IMR-90 (cell line): ENCODE data around the gene TEX264. TPM values are rescaled to one million over a fixed set of nuclear protein-coding genes. Genes with fewer than 3 reads are reported as not detected.

Experiments
- ATAC-seq: fragments of 200-7000 bp; cut with Tn5 transposase; 2 replicates; pipeline ENCODE4 v1.9.1; 2020; ENCODE audit warnings: low read depth, mild to moderate bottlenecking, moderate library complexity
- BruUV-seq: library from RNA; stranded (reverse); fragments of 400-500 nt; replicated peaks from 2 replicates; lab custom pipeline; 2021; lab: Mats Ljungman, UMichigan
- CTCF ChIA-PET: fragments of 300-600 bp; formaldehyde crosslinking; extraction: SDS; loops from one replicate; lab custom pipeline; 2021; ENCODE audit warnings: antibody characterized with exemption; lab: Yijun Ruan, JAX
- POLR2A ChIA-PET: fragments of 300-600 bp; sonication (Branson Sonifier 250); formaldehyde crosslinking; loops from one replicate; lab custom pipeline; 2022; ENCODE audit warnings: antibody characterized with exemption; ENCODE audit not compliant: unreplicated experiment; lab: Charles Lee
- DNase-seq: peaks from one replicate; pipeline ENCODE4 v3.0.0; 2013
- H2AFZ ChIP-seq: replicated peaks from 2 replicates; pipeline ENCODE3; 2013; ENCODE audit warnings: low read length, mild to moderate bottlenecking; ENCODE audit not compliant: poor library complexity
- H2AK5ac ChIP-seq: 2 replicates; pipeline ENCODE4 v1.6.1; 2013; ENCODE audit warnings: low read depth, low read length, inconsistent platforms
- H2AK9ac ChIP-seq: replicated peaks from 2 replicates; pipeline ENCODE3; 2013; ENCODE audit warnings: mild to moderate bottlenecking, low read depth, low read length, moderate library complexity; ENCODE audit not compliant: poor library complexity
- H2BK120ac ChIP-seq: 2 replicates; pipeline ENCODE4 v1.6.1; 2013; ENCODE audit warnings: low read depth, low read length, inconsistent platforms
- H2BK15ac ChIP-seq: 3 replicates; pipeline ENCODE4 v1.6.1; 2013; ENCODE audit warnings: low read depth, low read length, inconsistent platforms
- H2BK20ac ChIP-seq: 2 replicates; pipeline ENCODE4 v1.6.1; 2013; ENCODE audit warnings: low read depth, mild to moderate bottlenecking, inconsistent platforms, low read length, moderate library complexity
- H2BK5ac ChIP-seq: 2 replicates; pipeline ENCODE4 v1.6.1; 2013; ENCODE audit warnings: mild to moderate bottlenecking, low read depth, low read length, inconsistent platforms; ENCODE audit not compliant: poor library complexity, severe bottlenecking
- H3K14ac ChIP-seq: replicated peaks from 2 replicates; pipeline ENCODE4 v1.6.1; 2013; ENCODE audit warnings: low read depth, low read length, inconsistent platforms
- H3K18ac ChIP-seq: 2 replicates; pipeline ENCODE4 v1.6.1; 2013; ENCODE audit warnings: low read depth, low read length, control low read depth
- H3K23ac ChIP-seq: 2 replicates; pipeline ENCODE4 v1.6.1; 2013; ENCODE audit warnings: low read depth, low read length, inconsistent platforms
- H3K27ac ChIP-seq: 2 replicates; pipeline ENCODE4 v1.5.1; 2013; ENCODE audit warnings: mild to moderate bottlenecking, control low read depth, low read length; ENCODE audit not compliant: insufficient read depth
- H3K27me3 ChIP-seq: 2 replicates; pipeline ENCODE4 v1.6.1; 2013; ENCODE audit warnings: low read length; ENCODE audit not compliant: control insufficient read depth, insufficient read depth
- H3K36me3 ChIP-seq: 2 replicates; pipeline ENCODE4 v1.6.1; 2013; ENCODE audit warnings: low read length, mixed read lengths; ENCODE audit not compliant: control insufficient read depth, insufficient read depth
- H3K4ac ChIP-seq: 2 replicates; pipeline ENCODE4 v1.6.1; 2013; ENCODE audit warnings: low read depth, low read length, inconsistent platforms
- H3K4me1 ChIP-seq: 2 replicates; pipeline ENCODE4 v1.6.1; 2013; ENCODE audit warnings: low read length, mixed read lengths; ENCODE audit not compliant: control insufficient read depth, insufficient read depth
- H3K4me2 ChIP-seq: 2 replicates; pipeline ENCODE4 v1.6.1; 2013; ENCODE audit warnings: low read depth, mild to moderate bottlenecking, control low read depth, low read length, moderate library complexity
- H3K4me3 ChIP-seq: 2 replicates; pipeline ENCODE4 v1.5.1; 2013; ENCODE audit warnings: low read depth, mild to moderate bottlenecking, control low read depth, low read length, moderate library complexity; ENCODE audit not compliant: insufficient read depth
- H3K56ac ChIP-seq: 2 replicates; pipeline ENCODE4 v1.6.1; 2013; ENCODE audit warnings: low read length, inconsistent platforms; ENCODE audit not compliant: insufficient read depth; ENCODE audit errors: extremely low read depth
- H3K79me1 ChIP-seq, 2 experiments: 2 replicates each; pipeline ENCODE4 v1.6.1; 2013; ENCODE audit warnings: low read length in 2 of 2, inconsistent platforms in 1 of 2, low read depth in 1 of 2
- H3K9ac ChIP-seq: 2 replicates; pipeline ENCODE4 v1.6.1; 2013; ENCODE audit warnings: low read depth, low read length, control low read depth
- H3K9me1 ChIP-seq: 2 replicates; pipeline ENCODE4 v1.6.1; 2013; ENCODE audit warnings: low read length, inconsistent platforms; ENCODE audit not compliant: insufficient read depth
- H3K9me3 ChIP-seq: 2 replicates; pipeline ENCODE4 v1.6.1; 2013; ENCODE audit warnings: low read length; ENCODE audit not compliant: control insufficient read depth, insufficient read depth
- H4K20me1 ChIP-seq: 2 replicates; pipeline ENCODE4 v1.6.1; 2013; ENCODE audit warnings: low read length, inconsistent platforms; ENCODE audit not compliant: insufficient read depth
- H4K5ac ChIP-seq: 2 replicates; pipeline ENCODE4 v1.6.1; 2013; ENCODE audit warnings: mild to moderate bottlenecking, low read depth, low read length, control low read depth
- H4K8ac ChIP-seq, 2 experiments: 2 replicates each; pipeline ENCODE4 v1.6.1; 2013; ENCODE audit warnings: low read depth in 2 of 2, low read length in 2 of 2, control low read depth in 1 of 2, inconsistent platforms in 1 of 2
- H4K91ac ChIP-seq: 2 replicates; pipeline ENCODE4 v1.6.1; 2013; ENCODE audit warnings: low read depth, low read length, inconsistent platforms; ENCODE audit not compliant: insufficient read depth
- CEBPB ChIP-seq: IDR thresholded peaks from 2 replicates; pipeline ENCODE4 v1.6.1; 2012; ENCODE audit warnings: low read depth, low read length, improper control_type of control experiment
- CHD1 ChIP-seq: IDR thresholded peaks from 2 replicates; pipeline ENCODE4 v1.6.1; 2012; ENCODE audit warnings: low read depth, low read length, improper control_type of control experiment
- FOS ChIP-seq: fragments of 150-350 bp; IDR thresholded peaks from 2 replicates; pipeline ENCODE4 v1.6.1; 2016; ENCODE audit warnings: low read depth, low read length
- MAFK ChIP-seq: IDR thresholded peaks from 2 replicates; pipeline ENCODE4 v1.6.1; 2012; ENCODE audit warnings: low read depth, low read length, improper control_type of control experiment
- MAZ ChIP-seq: IDR thresholded peaks from 2 replicates; pipeline ENCODE4 v1.6.1; 2012; ENCODE audit warnings: low read depth, mild to moderate bottlenecking, low read length, improper control_type of control experiment, moderate library complexity, borderline replicate concordance
- MXI1 ChIP-seq: IDR thresholded peaks from 2 replicates; pipeline ENCODE4 v1.6.1; 2012; ENCODE audit warnings: low read depth, mild to moderate bottlenecking, low read length, moderate library complexity, borderline replicate concordance
- NFE2L2 ChIP-seq: fragments of 150-350 bp; IDR thresholded peaks from 2 replicates; pipeline ENCODE4 v1.6.1; 2016; ENCODE audit warnings: low read depth, mild to moderate bottlenecking, low read length
- POLR2A ChIP-seq: IDR thresholded peaks from 2 replicates; pipeline ENCODE4 v1.6.1; 2012; ENCODE audit warnings: mild to moderate bottlenecking, low read depth, low read length
- RAD21 ChIP-seq: IDR thresholded peaks from 2 replicates; pipeline ENCODE4 v1.6.1; 2012; ENCODE audit warnings: low read length, improper control_type of control experiment
- SMC3 ChIP-seq: fragments of 150-350 bp; IDR thresholded peaks from 2 replicates; pipeline ENCODE4 v1.6.1; 2016; ENCODE audit warnings: low read depth, mild to moderate bottlenecking, antibody characterized with exemption, low read length, moderate library complexity
- WGBS, 2 experiments: methylation state at CpG; one replicate each; pipeline versions ENCODE4 v1.1.5 to v1.1.7; 2013; ENCODE audit warnings: missing lambda C conversion rate in 2 of 2; ENCODE audit not compliant: insufficient read length in 1 of 2; ENCODE audit errors: extremely low coverage in 2 of 2; 5-methylcytosine and 5-hydroxymethylcytosine counted together
- dilution Hi-C: fragments of 300-500 bp; cut with HindIII; formaldehyde crosslinking; loops from one replicate; pipeline ENCODE4 v1.14.3; 2018; ENCODE audit warnings: low sequenced_read_pairs; ENCODE audit not compliant: unreplicated experiment
- in situ Hi-C: fragments of 300-500 bp; cut with MboI; formaldehyde crosslinking; loops from 3 replicates; pipeline ENCODE4 v1.14.3; 2019; ENCODE audit warnings: low sequenced_read_pairs, inconsistent platforms, mixed read lengths
- intact Hi-C: fragments of 100-400 bp; cut with micrococcal nuclease; formaldehyde crosslinking; loops from 2 replicates; pipeline ENCODE4 v1.10.0; 2022
- polyA plus RNA-seq, 3 experiments: library from polyadenylated mRNA; depleted of rRNA; stranded (reverse); fragments of >200 nt; gene quantifications; 2 replicates each; pipeline ENCODE4 v1.2.3, GENCODE V29; 2012; ENCODE audit warnings: low replicate concordance in 1 of 3
- total RNA-seq: library from RNA; depleted of rRNA; stranded (reverse); fragments of >200 nt; gene quantifications from 2 replicates; pipeline ENCODE4 v1.2.3, GENCODE V29; 2012
- TF ChIP-seq, protein P1 (sequence below): conservative IDR thresholded peaks from 2 replicates; pipeline ENCODE4 v1.5.1; 2012; ENCODE audit warnings: mild to moderate bottlenecking, low read depth, low read length, improper control_type of control experiment
- TF ChIP-seq, protein P2 (sequence below): fragments of 150-350 bp; IDR thresholded peaks from 2 replicates; pipeline ENCODE4 v1.6.1; 2017; ENCODE audit warnings: mild to moderate bottlenecking, antibody characterized with exemption, low read length, low read depth
- TF ChIP-seq, protein P3 (sequence below): fragments of 150-350 bp; IDR thresholded peaks from 2 replicates; pipeline ENCODE4 v1.6.1; 2016; ENCODE audit warnings: low read depth, mild to moderate bottlenecking, low read length, moderate library complexity, borderline replicate concordance

Gene TEX264
- total and polyA plus RNA-seq, 2 of the 4 experiments (the other 2 are of a cell fraction), result 30.3 to 45.0 TPM

DNA sequence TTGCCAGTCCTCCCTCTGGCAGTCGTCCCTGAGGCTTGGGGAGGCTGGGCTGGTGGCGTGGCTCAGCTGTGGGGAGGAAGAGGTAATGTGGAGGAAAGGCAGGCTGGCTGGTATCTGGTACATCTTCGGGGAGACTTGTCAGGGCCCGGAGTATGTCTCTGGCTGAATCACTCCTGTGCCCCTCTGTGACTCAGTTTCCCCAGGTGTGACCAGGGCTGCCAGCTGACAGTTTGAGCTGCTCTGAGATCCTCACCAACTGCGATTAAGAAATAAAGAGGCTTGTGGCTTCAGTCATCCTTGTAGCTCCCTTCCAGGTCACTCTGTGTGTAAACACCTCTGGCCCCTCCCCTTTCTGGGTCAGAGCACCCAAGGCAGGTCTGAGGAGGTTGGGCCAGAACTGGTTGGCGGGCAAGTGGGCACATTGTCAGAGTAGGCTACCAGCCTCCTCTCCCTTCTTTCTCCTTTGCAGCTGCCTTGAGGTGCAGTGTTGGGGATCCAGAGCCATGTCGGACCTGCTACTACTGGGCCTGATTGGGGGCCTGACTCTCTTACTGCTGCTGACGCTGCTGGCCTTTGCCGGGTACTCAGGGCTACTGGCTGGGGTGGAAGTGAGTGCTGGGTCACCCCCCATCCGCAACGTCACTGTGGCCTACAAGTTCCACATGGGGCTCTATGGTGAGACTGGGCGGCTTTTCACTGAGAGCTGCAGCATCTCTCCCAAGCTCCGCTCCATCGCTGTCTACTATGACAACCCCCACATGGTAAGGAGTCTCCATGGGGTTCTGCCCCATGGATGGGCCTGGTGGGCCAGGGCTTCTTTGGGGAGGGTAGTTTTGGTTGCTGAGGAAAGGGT lies 3.0 kb downstream of the TEX264 start:
- H3K9me1 ChIP-seq, result peaks cover 12% of the 10 kb centered on the region
- intact Hi-C loops (loop anchor here (5.0 kb wide), 1 partner anchor 1107 kb away; the partner anchor contains the start of genes C3orf18 and HEMK1), in situ Hi-C loops (no loop called here), dilution Hi-C loops (no loop called here)
- no peak overlapping the region for H3K4me3 ChIP-seq
- H3K4ac ChIP-seq, result no peak overlapping the region
- H4K91ac ChIP-seq, result no peak overlapping the region
- no peak overlapping the region for H3K9ac ChIP-seq
- no peak overlapping the region for H2BK5ac ChIP-seq
- no peak overlapping the region for H2BK20ac ChIP-seq
- CTCF ChIA-PET, result interaction anchor here (1.2 kb wide), 1 partner anchor 172 kb away, joined by 3 read pairs; no protein-coding TSS in a partner anchor
- POLR2A ChIA-PET, result interaction anchor here (0.8 kb wide), 1 partner anchor 174 kb away, joined by 3 read pairs; the partner anchor contains the start of gene DCAF1
- peaks cover 14% of the 10 kb centered on the region for H3K36me3 ChIP-seq
- TF ChIP-seq MAZ, result no peak
- TF ChIP-seq SMC3, result no peak
- TF ChIP-seq, protein P1, sequence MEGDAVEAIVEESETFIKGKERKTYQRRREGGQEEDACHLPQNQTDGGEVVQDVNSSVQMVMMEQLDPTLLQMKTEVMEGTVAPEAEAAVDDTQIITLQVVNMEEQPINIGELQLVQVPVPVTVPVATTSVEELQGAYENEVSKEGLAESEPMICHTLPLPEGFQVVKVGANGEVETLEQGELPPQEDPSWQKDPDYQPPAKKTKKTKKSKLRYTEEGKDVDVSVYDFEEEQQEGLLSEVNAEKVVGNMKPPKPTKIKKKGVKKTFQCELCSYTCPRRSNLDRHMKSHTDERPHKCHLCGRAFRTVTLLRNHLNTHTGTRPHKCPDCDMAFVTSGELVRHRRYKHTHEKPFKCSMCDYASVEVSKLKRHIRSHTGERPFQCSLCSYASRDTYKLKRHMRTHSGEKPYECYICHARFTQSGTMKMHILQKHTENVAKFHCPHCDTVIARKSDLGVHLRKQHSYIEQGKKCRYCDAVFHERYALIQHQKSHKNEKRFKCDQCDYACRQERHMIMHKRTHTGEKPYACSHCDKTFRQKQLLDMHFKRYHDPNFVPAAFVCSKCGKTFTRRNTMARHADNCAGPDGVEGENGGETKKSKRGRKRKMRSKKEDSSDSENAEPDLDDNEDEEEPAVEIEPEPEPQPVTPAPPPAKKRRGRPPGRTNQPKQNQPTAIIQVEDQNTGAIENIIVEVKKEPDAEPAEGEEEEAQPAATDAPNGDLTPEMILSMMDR, result no peak
- no peak for TF ChIP-seq CHD1
- no peak for TF ChIP-seq FOS
- TF ChIP-seq MAFK, result no peak
- TF ChIP-seq NFE2L2, result no peak
- TF ChIP-seq, protein P2, sequence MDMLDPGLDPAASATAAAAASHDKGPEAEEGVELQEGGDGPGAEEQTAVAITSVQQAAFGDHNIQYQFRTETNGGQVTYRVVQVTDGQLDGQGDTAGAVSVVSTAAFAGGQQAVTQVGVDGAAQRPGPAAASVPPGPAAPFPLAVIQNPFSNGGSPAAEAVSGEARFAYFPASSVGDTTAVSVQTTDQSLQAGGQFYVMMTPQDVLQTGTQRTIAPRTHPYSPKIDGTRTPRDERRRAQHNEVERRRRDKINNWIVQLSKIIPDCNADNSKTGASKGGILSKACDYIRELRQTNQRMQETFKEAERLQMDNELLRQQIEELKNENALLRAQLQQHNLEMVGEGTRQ, result no peak
- TF ChIP-seq MXI1, result no peak
- TF ChIP-seq, protein P3, sequence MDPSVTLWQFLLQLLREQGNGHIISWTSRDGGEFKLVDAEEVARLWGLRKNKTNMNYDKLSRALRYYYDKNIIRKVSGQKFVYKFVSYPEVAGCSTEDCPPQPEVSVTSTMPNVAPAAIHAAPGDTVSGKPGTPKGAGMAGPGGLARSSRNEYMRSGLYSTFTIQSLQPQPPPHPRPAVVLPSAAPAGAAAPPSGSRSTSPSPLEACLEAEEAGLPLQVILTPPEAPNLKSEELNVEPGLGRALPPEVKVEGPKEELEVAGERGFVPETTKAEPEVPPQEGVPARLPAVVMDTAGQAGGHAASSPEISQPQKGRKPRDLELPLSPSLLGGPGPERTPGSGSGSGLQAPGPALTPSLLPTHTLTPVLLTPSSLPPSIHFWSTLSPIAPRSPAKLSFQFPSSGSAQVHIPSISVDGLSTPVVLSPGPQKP, result no peak
- TF ChIP-seq CEBPB, result no peak
- no peak for TF ChIP-seq POLR2A
- no peak for TF ChIP-seq RAD21
- H2AK9ac ChIP-seq, result no peak overlapping the region
- no peak for ATAC-seq
- peaks cover 10 to 71% of the 10 kb centered on the region in 2 experiments; a peak in 3 of 4 replicates for H3K79me1 ChIP-seq
- H3K18ac ChIP-seq, result no peak overlapping the region
- BruUV-seq, result no TSS peak
- no peaks in the 10 kb centered on the region for H3K9me3 ChIP-seq
- no peak for DNase-seq
- no peak overlapping the region for H3K4me2 ChIP-seq
- no peak overlapping the region for H3K23ac ChIP-seq
- no peak overlapping the region for H3K27ac ChIP-seq
- no peak overlapping the region for H3K56ac ChIP-seq
- H2BK15ac ChIP-seq, result no peak overlapping the region
- no peak overlapping the region for H4K8ac ChIP-seq
- WGBS, 2 experiments, result 100% methylated on average over 2 of the region's 14 CpGs; no CpG with 5 or more reads in 1 of the 2 experiments
- H2AK5ac ChIP-seq, result no peak overlapping the region
- no peak overlapping the region for H2AFZ ChIP-seq
- H3K27me3 ChIP-seq, result no peaks in the 10 kb centered on the region
- H3K4me1 ChIP-seq, result peaks cover 8% of the 10 kb centered on the region
- no peak overlapping the region for H3K14ac ChIP-seq
- no peak overlapping the region for H2BK120ac ChIP-seq
- H4K5ac ChIP-seq, result no peak overlapping the region
- H4K20me1 ChIP-seq, result peaks cover 8% of the 10 kb centered on the region; the same call in 1 of the 2 replicates
